ENCODE data around the gene ANP32E.

DNA sequence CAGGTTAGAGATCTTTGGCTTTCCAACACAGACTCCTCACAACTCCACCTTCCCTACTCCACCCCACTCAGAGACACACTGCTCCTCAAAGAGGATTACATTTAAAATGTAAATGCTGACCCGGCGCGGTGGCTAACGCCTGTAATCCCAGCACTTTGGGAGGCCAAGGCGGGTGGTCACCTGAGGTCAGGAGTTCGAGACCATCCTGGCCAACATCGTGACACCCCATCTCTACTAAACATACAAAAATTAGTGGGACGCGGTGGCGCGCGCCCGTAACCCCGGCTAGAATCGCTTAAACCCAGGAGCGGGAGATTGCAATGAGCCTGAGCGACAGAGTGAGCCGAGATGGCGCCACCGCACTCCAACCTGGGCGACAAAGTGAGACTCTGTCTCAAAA is 1.8 kb upstream of the ANP32E start:
- TF ChIP-seq CAMTA2 (CRISPR knock-in tag; IDR thresholded peaks at IDR 0.05; ENCODE audit: borderline replicate concordance), result no peak
- TF ChIP-seq, protein P1, sequence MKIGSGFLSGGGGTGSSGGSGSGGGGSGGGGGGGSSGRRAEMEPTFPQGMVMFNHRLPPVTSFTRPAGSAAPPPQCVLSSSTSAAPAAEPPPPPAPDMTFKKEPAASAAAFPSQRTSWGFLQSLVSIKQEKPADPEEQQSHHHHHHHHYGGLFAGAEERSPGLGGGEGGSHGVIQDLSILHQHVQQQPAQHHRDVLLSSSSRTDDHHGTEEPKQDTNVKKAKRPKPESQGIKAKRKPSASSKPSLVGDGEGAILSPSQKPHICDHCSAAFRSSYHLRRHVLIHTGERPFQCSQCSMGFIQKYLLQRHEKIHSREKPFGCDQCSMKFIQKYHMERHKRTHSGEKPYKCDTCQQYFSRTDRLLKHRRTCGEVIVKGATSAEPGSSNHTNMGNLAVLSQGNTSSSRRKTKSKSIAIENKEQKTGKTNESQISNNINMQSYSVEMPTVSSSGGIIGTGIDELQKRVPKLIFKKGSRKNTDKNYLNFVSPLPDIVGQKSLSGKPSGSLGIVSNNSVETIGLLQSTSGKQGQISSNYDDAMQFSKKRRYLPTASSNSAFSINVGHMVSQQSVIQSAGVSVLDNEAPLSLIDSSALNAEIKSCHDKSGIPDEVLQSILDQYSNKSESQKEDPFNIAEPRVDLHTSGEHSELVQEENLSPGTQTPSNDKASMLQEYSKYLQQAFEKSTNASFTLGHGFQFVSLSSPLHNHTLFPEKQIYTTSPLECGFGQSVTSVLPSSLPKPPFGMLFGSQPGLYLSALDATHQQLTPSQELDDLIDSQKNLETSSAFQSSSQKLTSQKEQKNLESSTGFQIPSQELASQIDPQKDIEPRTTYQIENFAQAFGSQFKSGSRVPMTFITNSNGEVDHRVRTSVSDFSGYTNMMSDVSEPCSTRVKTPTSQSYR (CRISPR knock-in tag; IDR thresholded peaks at IDR 0.05; ENCODE audit: borderline replicate concordance), result no peak
